Panc1 (cell line): ENCODE measurements around the gene ZFR2. TPM values are rescaled to one million over a fixed set of nuclear protein-coding genes. Genes with fewer than 3 reads are reported as not detected.
"Not testable (repeated sequence)": the region's sequence is repeated elsewhere in the genome, so short reads cannot be mapped to it uniquely, and the experiment has no call there.

Experiments
- ATAC-seq: fragments of 200-7000 bp; cut with Tn5 transposase; 2 replicates; pipeline ENCODE4 v1.9.1; 2020; ENCODE audit warnings: mild to moderate bottlenecking, moderate library complexity
- BruUV-seq: library from RNA; stranded (reverse); fragments of 400-500 nt; replicated peaks from 2 replicates; lab custom pipeline; 2021; lab: Mats Ljungman, UMichigan
- CTCF ChIA-PET: fragments of 300-600 bp; sonication (Branson Sonifier 250); formaldehyde crosslinking; loops from one replicate; lab custom pipeline; 2022; ENCODE audit warnings: antibody characterized with exemption; lab: Charles Lee
- POLR2A ChIA-PET: fragments of 300-600 bp; sonication (Branson Sonifier 250); formaldehyde crosslinking; loops from one replicate; lab custom pipeline; 2022; ENCODE audit warnings: antibody characterized with exemption; lab: Charles Lee
- DNase-seq: peaks from one replicate; pipeline ENCODE4 v3.0.0-alpha.2; 2010; ENCODE audit warnings: low read depth, low spot score
- H3K27ac ChIP-seq: 2 replicates; pipeline ENCODE4 v1.5.1; 2011; ENCODE audit warnings: mild to moderate bottlenecking, low read length, inconsistent platforms
- H3K27me3 ChIP-seq: fragments of 200-500 bp; sonication (Bioruptor generic); 2 replicates; pipeline ENCODE4 v1.6.0; 2014; ENCODE audit warnings: low read length, inconsistent platforms; ENCODE audit not compliant: control insufficient read depth, insufficient read depth
- H3K36me3 ChIP-seq: fragments of 200-500 bp; sonication (Bioruptor generic); 2 replicates; pipeline ENCODE4 v1.5.1; 2014; ENCODE audit warnings: inconsistent platforms, mild to moderate bottlenecking, low read length, moderate library complexity; ENCODE audit not compliant: control insufficient read depth, insufficient read depth
- H3K4me1 ChIP-seq: 2 replicates; pipeline ENCODE4 v1.5.1; 2011; ENCODE audit warnings: inconsistent platforms, mild to moderate bottlenecking, low read length, moderate library complexity; ENCODE audit not compliant: control insufficient read depth, insufficient read depth
- H3K4me3 ChIP-seq, 2 experiments: 2 replicates each; pipeline ENCODE4 v1.5.1; 2011 to 2012; ENCODE audit warnings: low read depth in 2 of 2, low read length in 2 of 2, mild to moderate bottlenecking in 2 of 2, inconsistent platforms in 1 of 2, moderate library complexity in 1 of 2
- H3K9me3 ChIP-seq: fragments of 200-500 bp; sonication (Bioruptor generic); 2 replicates; pipeline ENCODE4 v1.5.1; 2014; ENCODE audit warnings: low read depth, mild to moderate bottlenecking, inconsistent platforms, low read length, moderate library complexity; ENCODE audit not compliant: control insufficient read depth, insufficient read depth
- CTCF ChIP-seq: fragments of 450-650 bp; IDR thresholded peaks from 2 replicates; pipeline ENCODE4 v1.5.1; 2017; ENCODE audit warnings: mild to moderate bottlenecking
- POLR2AphosphoS5 ChIP-seq: IDR thresholded peaks from 2 replicates; pipeline ENCODE4 v1.6.1; 2012; ENCODE audit warnings: mild to moderate bottlenecking, low read depth, low read length, moderate library complexity
- REST ChIP-seq, 2 experiments: IDR thresholded peaks; 2 replicates each; pipeline ENCODE4 v1.6.1; 2011 to 2012; ENCODE audit warnings: low read depth in 2 of 2, control low read depth in 1 of 2, low read length in 1 of 2, mild to moderate bottlenecking in 1 of 2, moderate library complexity in 1 of 2; ENCODE audit not compliant: insufficient read depth in 1 of 2
- SIN3A ChIP-seq: IDR thresholded peaks from 2 replicates; pipeline ENCODE4 v1.6.1; 2012; ENCODE audit warnings: low read depth, mild to moderate bottlenecking, low read length, moderate library complexity, borderline replicate concordance; ENCODE audit not compliant: insufficient read depth
- TCF7L2 ChIP-seq: IDR thresholded peaks from 2 replicates; pipeline ENCODE4 v1.6.1; 2011; ENCODE audit warnings: mild to moderate bottlenecking, low read depth, low read length, inconsistent platforms
- in situ Hi-C: cut with HindIII; loops from 2 replicates; pipeline ENCODE4 v1.10.0; 2016; ENCODE audit warnings: low sequenced_read_pairs, low pct_unique_long_range_greater_than_20kb
- intact Hi-C: fragments of 100-400 bp; cut with micrococcal nuclease; formaldehyde crosslinking; loops from one replicate; pipeline ENCODE4 v1.10.0; 2022; ENCODE audit not compliant: unreplicated experiment
- total RNA-seq: library from RNA; stranded (reverse); gene quantifications from one replicate; pipeline ENCODE4 v1.2.1, GENCODE V29; 2021; ENCODE audit not compliant: unreplicated experiment

ZFR2 gene
- total RNA-seq, 1 experiment from 2014 or later, result 0.74 TPM

GRCh38 chr19:3766520-3766919, 102.3 kb downstream of the ZFR2 start:
- Histone ChIP-seq H3K27me3 (no peaks in the 10 kb centered on the region), H3K9me3 (no peaks in the 10 kb centered on the region), H3K27ac (no peak overlapping the region), H3K36me3 (no peaks in the 10 kb centered on the region), H3K4me3 (no peak overlapping the region), H3K4me1 (peaks cover 6% of the 10 kb centered on the region)
- TF ChIP-seq TCF7L2 (no peak), POLR2AphosphoS5 (no peak), SIN3A (no peak), REST (IDR thresholded peaks at IDR 0.05; ENCODE audit: insufficient read depth in 1 of 2, low read depth in 2 of 2, low read length in 1 of 2) (no peak), CTCF (no peak)
- POLR2A ChIA-PET, result no interaction called here
- no TSS peak for BruUV-seq
- DNase-seq (no peak), ATAC-seq (no peak)
- intact Hi-C loops (no loop called here), in situ Hi-C loops (no loop called here)
- CTCF ChIA-PET, result no interaction called here

GRCh38 chr19:3765757-3766156, 103.1 kb downstream of the ZFR2 start:
- intact Hi-C loops, POLR2A ChIA-PET: not testable (repeated sequence)

GRCh38 chr19:3765121-3765520, 103.7 kb downstream of the ZFR2 start:
- POLR2A ChIA-PET, result no interaction called here
- no peaks in the 10 kb centered on the region for H3K9me3 ChIP-seq
- no peak overlapping the region for H3K4me3 ChIP-seq
- CTCF ChIA-PET, result no interaction called here
- no TSS peak for BruUV-seq
- TF ChIP-seq CTCF (no peak), SIN3A (no peak), TCF7L2 (no peak), REST (IDR thresholded peaks at IDR 0.05; ENCODE audit: insufficient read depth in 1 of 2, low read depth in 2 of 2, low read length in 1 of 2) (no peak), POLR2AphosphoS5 (no peak)
- peaks cover 9% of the 10 kb centered on the region for H3K4me1 ChIP-seq
- DNase-seq (no peak), ATAC-seq (no peak)
- no peaks in the 10 kb centered on the region for H3K27me3 ChIP-seq
- intact Hi-C loops, result no loop called here
- in situ Hi-C loops, result no loop called here
- H3K27ac ChIP-seq, result no peak overlapping the region
- H3K36me3 ChIP-seq, result peaks cover 4% of the 10 kb centered on the region; the same call in 1 of the 2 replicates

More at GRCh38 chr19:3765757-3766156, 103.1 kb downstream of the ZFR2 start:
- CTCF ChIA-PET, H3K4me1 ChIP-seq, H3K36me3 ChIP-seq, H3K4me3 ChIP-seq, BruUV-seq, H3K27ac ChIP-seq, in situ Hi-C loops, DNase-seq, ATAC-seq, H3K9me3 ChIP-seq, H3K27me3 ChIP-seq: not testable (repeated sequence)
